Liver (tissue), 9 donors: ENCODE measurements around the gene CD52. TPM values are rescaled to one million over a fixed set of nuclear protein-coding genes. Genes with fewer than 3 reads are reported as not detected.

ENCODE experiments used
- DNase-seq: peaks from one replicate; pipeline ENCODE4 v3.0.0-alpha.2; 2017; ENCODE audit warnings: low spot score
- H3K27ac ChIP-seq, 2 donors: one replicate each; pipeline ENCODE4 v1.7.0; 2013; ENCODE audit warnings: inconsistent platforms in 2 of 2, low read length in 2 of 2, control low read depth in 1 of 2, low read depth in 1 of 2, mild to moderate bottlenecking in 1 of 2
- H3K27me3 ChIP-seq, 4 donors: one replicate each; pipeline versions ENCODE4 v1.6.1 to v1.7.0; 2013; ENCODE audit warnings: low read length in 3 of 4, inconsistent platforms in 1 of 4, mild to moderate bottlenecking in 1 of 4, moderate library complexity in 1 of 4; ENCODE audit not compliant: control insufficient read depth in 4 of 4, insufficient read depth in 4 of 4
- H3K36me3 ChIP-seq, 4 donors: one replicate each; pipeline versions ENCODE4 v1.6.1 to v1.7.0; 2013; ENCODE audit warnings: low read length in 3 of 4, mild to moderate bottlenecking in 3 of 4, low read depth in 1 of 4, moderate library complexity in 1 of 4; ENCODE audit not compliant: control insufficient read depth in 4 of 4, insufficient read depth in 3 of 4
- H3K4me1 ChIP-seq, 4 donors: one replicate each; pipeline versions ENCODE4 v1.6.1 to v1.7.0; 2013; ENCODE audit warnings: low read length in 3 of 4, mild to moderate bottlenecking in 3 of 4, moderate library complexity in 1 of 4; ENCODE audit not compliant: control insufficient read depth in 4 of 4, insufficient read depth in 4 of 4
- H3K4me3 ChIP-seq, 3 donors: one replicate each; pipeline versions ENCODE4 v1.6.1 to v1.7.0; 2013; ENCODE audit warnings: low read length in 3 of 3, control low read depth in 1 of 3, low read depth in 1 of 3, mild to moderate bottlenecking in 1 of 3
- H3K9ac ChIP-seq, 2 donors: one replicate each; pipeline ENCODE4 v1.7.0; 2013; ENCODE audit warnings: low read length in 2 of 2, mild to moderate bottlenecking in 2 of 2, moderate library complexity in 2 of 2, control low read depth in 1 of 2, low read depth in 1 of 2
- H3K9me3 ChIP-seq, 4 donors: one replicate each; pipeline versions ENCODE4 v1.6.1 to v1.7.0; 2013; ENCODE audit warnings: low read length in 3 of 4; ENCODE audit not compliant: control insufficient read depth in 4 of 4
- EGR1 ChIP-seq, 2 donors: IDR thresholded peaks; 2 replicates each; pipeline ENCODE4 v1.6.1; 2016 to 2018; ENCODE audit warnings: antibody characterized with exemption in 2 of 2, low read depth in 2 of 2
- FOXA2 ChIP-seq: IDR thresholded peaks from 2 replicates; pipeline ENCODE4 v1.6.1; 2016; ENCODE audit warnings: antibody characterized with exemption
- GABPA ChIP-seq, 2 donors: IDR thresholded peaks in 1 of 2; conservative IDR thresholded peaks in 1 of 2; 2 replicates each; pipeline ENCODE4 v1.6.1; 2016; ENCODE audit warnings: antibody characterized with exemption in 2 of 2, mild to moderate bottlenecking in 1 of 2, moderate library complexity in 1 of 2
- HNF4A ChIP-seq, 2 donors: conservative IDR thresholded peaks; 2 replicates each; pipeline ENCODE4 v1.6.1; 2016; ENCODE audit warnings: antibody characterized with exemption in 2 of 2, mild to moderate bottlenecking in 2 of 2
- HNF4G ChIP-seq: IDR thresholded peaks from 2 replicates; pipeline ENCODE4 v1.6.1; 2016; ENCODE audit warnings: antibody characterized with exemption
- JUND ChIP-seq, 2 donors: IDR thresholded peaks; 2 replicates each; pipeline ENCODE4 v1.6.1; 2016; ENCODE audit warnings: antibody characterized with exemption in 2 of 2
- RXRA ChIP-seq, 2 donors: IDR thresholded peaks; 2 replicates each; pipeline ENCODE4 v1.6.1; 2017 to 2018; ENCODE audit warnings: antibody characterized with exemption in 2 of 2, mild to moderate bottlenecking in 1 of 2
- SP1 ChIP-seq: IDR thresholded peaks from 2 replicates; pipeline ENCODE4 v1.6.1; 2018; ENCODE audit warnings: antibody characterized with exemption, mild to moderate bottlenecking
- TAF1 ChIP-seq: conservative IDR thresholded peaks from 2 replicates; pipeline ENCODE4 v1.6.1; 2016; ENCODE audit warnings: antibody characterized with exemption, mild to moderate bottlenecking
- YY1 ChIP-seq: IDR thresholded peaks from 2 replicates; pipeline ENCODE4 v1.6.1; 2016; ENCODE audit warnings: antibody characterized with exemption, mild to moderate bottlenecking
- WGBS: extraction: QIAGEN DNeasy Blood & Tissue Kit; methylation state at CpG from one replicate; pipeline ENCODE4 v1.1.7; 2013; 5-methylcytosine and 5-hydroxymethylcytosine counted together
- polyA plus RNA-seq, 2 donors: library from polyadenylated mRNA; stranded (reverse) in 1 of 2; unstranded in 1 of 2; fragments of 200-250 nt in 1 of 2; fragments of >200 nt in 1 of 2; fragmentation: Nextera tagmentation in 1 of 2; extraction: Ambion mirVana in 1 of 2; gene quantifications; one replicate each; pipeline versions ENCODE4 v1.2.1 to v1.2.3, GENCODE V29; 2013 to 2015
- total RNA-seq, 2 donors: library from RNA; depleted of rRNA; stranded (reverse); fragments of >200 nt; gene quantifications; one replicate each; pipeline ENCODE4 v1.2.3, GENCODE V29; 2014
- TF ChIP-seq, protein P1 (sequence below): fragments of 150-350 bp; IDR thresholded peaks from 2 replicates; pipeline ENCODE4 v1.5.1; 2017; ENCODE audit warnings: improper control_type of control experiment, low read depth, low read length; ENCODE audit not compliant: missing input control
- TF ChIP-seq, protein P2 (sequence below): IDR thresholded peaks from 2 replicates; pipeline ENCODE4 v1.6.1; 2016; ENCODE audit warnings: antibody characterized with exemption, mild to moderate bottlenecking
- TF ChIP-seq, protein P3 (sequence below): IDR thresholded peaks from 2 replicates; pipeline ENCODE4 v1.6.1; 2016; ENCODE audit warnings: antibody characterized with exemption
- TF ChIP-seq, protein P4 (sequence below): IDR thresholded peaks from 2 replicates; pipeline ENCODE4 v1.6.1; 2016; ENCODE audit warnings: antibody characterized with exemption
- donor health status: healthy.
- donor health status: healthy.
- donor health status: healthy.
- donor health status: healthy.
- donor health status: healthy.

Gene CD52
- total and polyA plus RNA-seq, 4 donors = 1.7 to 16.4 (median 8.9) TPM

DNA sequence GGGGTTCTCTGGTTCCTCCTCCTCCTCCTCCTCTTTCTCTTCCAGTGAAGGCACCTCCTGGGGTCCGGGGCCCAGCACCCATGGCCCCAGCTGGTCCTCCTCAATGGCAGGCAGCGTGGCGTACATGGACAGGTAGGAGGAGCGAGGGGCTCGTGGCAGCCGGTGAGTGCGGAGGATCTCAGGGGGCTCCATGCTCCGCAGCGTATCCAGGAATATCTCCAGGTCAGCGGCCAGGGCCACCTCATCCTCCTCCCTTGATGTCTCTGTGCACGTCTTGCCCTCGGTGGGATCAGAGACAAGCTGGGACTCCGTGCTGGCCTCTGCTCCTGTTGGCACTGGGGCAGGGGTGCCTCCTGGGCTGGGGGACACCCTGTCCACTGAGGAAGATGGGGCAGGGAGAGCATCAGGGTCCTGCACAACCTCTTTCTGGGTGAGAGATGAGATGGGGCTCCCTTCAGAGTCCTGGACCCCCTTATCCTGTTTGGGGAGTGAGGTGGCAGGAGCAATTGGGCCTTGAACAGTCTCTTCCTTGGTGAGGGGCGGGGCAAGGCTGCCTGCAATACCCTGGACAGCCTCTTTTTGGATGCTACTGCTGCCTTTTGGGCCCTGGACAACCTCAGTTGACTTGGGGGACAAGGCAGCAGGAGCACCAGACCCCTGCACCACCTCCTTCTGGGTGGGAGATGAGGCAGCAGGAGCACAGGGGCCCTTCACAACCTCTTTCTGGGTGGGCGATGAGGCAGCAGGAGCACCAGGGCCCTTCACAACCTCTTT, 26.6 kb downstream of the CD52 start:
- no peaks in the 10 kb centered on the region for H3K27me3 ChIP-seq
- TF ChIP-seq, protein P1, sequence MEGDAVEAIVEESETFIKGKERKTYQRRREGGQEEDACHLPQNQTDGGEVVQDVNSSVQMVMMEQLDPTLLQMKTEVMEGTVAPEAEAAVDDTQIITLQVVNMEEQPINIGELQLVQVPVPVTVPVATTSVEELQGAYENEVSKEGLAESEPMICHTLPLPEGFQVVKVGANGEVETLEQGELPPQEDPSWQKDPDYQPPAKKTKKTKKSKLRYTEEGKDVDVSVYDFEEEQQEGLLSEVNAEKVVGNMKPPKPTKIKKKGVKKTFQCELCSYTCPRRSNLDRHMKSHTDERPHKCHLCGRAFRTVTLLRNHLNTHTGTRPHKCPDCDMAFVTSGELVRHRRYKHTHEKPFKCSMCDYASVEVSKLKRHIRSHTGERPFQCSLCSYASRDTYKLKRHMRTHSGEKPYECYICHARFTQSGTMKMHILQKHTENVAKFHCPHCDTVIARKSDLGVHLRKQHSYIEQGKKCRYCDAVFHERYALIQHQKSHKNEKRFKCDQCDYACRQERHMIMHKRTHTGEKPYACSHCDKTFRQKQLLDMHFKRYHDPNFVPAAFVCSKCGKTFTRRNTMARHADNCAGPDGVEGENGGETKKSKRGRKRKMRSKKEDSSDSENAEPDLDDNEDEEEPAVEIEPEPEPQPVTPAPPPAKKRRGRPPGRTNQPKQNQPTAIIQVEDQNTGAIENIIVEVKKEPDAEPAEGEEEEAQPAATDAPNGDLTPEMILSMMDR = no peak
- TF ChIP-seq HNF4G (no peak), EGR1 (IDR thresholded peaks at IDR 0.05; ENCODE audit: low read depth in 2 of 2) (no peak)
- H3K4me1 ChIP-seq = no peaks in the 10 kb centered on the region
- WGBS = 94% methylated on average over 15 of the region's 15 CpGs
- no peak for DNase-seq
- H3K9me3 ChIP-seq = no peaks in the 10 kb centered on the region
- H3K36me3 ChIP-seq = no peaks in the 10 kb centered on the region
- H3K4me3 ChIP-seq = no peak overlapping the region
- H3K27ac ChIP-seq = no peak overlapping the region
- no peak overlapping the region for H3K9ac ChIP-seq

DNA sequence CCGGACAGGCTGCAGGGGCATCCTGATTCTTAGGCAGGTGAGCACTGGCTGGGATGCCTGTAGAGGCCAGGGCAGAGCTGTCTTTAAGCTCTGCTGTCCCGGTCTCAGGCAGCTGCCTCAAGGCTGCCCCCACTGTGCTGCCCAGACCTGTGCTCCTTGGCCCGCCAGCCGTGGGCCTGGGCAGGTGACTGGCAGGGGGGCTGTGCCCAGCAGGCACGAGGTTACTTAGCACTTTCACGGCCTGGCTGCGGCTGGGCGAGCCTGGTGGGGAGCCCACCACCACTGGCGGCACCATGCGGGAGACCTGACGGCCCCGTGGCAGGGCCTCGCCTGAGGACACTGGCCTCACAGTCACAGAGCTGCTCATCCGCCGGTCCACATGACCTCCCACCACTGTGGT, 28.0 kb downstream of the CD52 start:
- TF ChIP-seq RXRA (IDR thresholded peaks at IDR 0.05) = no peak
- no peak for TF ChIP-seq FOXA2
- no peak for TF ChIP-seq EGR1 (IDR thresholded peaks at IDR 0.05; ENCODE audit: low read depth in 2 of 2)
- no peak for TF ChIP-seq HNF4A (conservative IDR thresholded peaks at IDR 0.05)
- no peak for TF ChIP-seq GABPA (IDR thresholded peaks at IDR 0.05 in 1 of 2, conservative IDR thresholded peaks at IDR 0.05 in 1 of 2)
- no peak for TF ChIP-seq JUND (IDR thresholded peaks at IDR 0.05)
- TF ChIP-seq, protein P2, sequence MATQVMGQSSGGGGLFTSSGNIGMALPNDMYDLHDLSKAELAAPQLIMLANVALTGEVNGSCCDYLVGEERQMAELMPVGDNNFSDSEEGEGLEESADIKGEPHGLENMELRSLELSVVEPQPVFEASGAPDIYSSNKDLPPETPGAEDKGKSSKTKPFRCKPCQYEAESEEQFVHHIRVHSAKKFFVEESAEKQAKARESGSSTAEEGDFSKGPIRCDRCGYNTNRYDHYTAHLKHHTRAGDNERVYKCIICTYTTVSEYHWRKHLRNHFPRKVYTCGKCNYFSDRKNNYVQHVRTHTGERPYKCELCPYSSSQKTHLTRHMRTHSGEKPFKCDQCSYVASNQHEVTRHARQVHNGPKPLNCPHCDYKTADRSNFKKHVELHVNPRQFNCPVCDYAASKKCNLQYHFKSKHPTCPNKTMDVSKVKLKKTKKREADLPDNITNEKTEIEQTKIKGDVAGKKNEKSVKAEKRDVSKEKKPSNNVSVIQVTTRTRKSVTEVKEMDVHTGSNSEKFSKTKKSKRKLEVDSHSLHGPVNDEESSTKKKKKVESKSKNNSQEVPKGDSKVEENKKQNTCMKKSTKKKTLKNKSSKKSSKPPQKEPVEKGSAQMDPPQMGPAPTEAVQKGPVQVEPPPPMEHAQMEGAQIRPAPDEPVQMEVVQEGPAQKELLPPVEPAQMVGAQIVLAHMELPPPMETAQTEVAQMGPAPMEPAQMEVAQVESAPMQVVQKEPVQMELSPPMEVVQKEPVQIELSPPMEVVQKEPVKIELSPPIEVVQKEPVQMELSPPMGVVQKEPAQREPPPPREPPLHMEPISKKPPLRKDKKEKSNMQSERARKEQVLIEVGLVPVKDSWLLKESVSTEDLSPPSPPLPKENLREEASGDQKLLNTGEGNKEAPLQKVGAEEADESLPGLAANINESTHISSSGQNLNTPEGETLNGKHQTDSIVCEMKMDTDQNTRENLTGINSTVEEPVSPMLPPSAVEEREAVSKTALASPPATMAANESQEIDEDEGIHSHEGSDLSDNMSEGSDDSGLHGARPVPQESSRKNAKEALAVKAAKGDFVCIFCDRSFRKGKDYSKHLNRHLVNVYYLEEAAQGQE = no peak
- no peak for TF ChIP-seq TAF1
- TF ChIP-seq HNF4G = no peak
- TF ChIP-seq, protein P1 = no peak
- TF ChIP-seq, protein P3, sequence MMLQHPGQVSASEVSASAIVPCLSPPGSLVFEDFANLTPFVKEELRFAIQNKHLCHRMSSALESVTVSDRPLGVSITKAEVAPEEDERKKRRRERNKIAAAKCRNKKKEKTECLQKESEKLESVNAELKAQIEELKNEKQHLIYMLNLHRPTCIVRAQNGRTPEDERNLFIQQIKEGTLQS = no peak
- TF ChIP-seq, protein P4, sequence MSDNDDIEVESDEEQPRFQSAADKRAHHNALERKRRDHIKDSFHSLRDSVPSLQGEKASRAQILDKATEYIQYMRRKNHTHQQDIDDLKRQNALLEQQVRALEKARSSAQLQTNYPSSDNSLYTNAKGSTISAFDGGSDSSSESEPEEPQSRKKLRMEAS = no peak
- no peak for TF ChIP-seq YY1
- TF ChIP-seq SP1 = no peak
- H3K27me3 ChIP-seq = no peaks in the 10 kb centered on the region
- H3K4me3 ChIP-seq = no peak overlapping the region
- H3K4me1 ChIP-seq = no peaks in the 10 kb centered on the region
- H3K36me3 ChIP-seq = no peaks in the 10 kb centered on the region
- H3K27ac ChIP-seq = no peak overlapping the region
- H3K9ac ChIP-seq = no peak overlapping the region
- DNase-seq = no peak
- WGBS = 89% methylated on average over 15 of the region's 15 CpGs
- H3K9me3 ChIP-seq = no peaks in the 10 kb centered on the region
